Measurements from ENCODE around the gene PDZD11. TPM values are rescaled to one million over a fixed set of nuclear protein-coding genes. Genes with fewer than 3 reads are reported as not detected.

Gene PDZD11
- total and polyA plus RNA-seq, 9 of the 15 experiments (the other 6 are each of a cell fraction or from before 2014, with no cell fraction given): 21.9 to 109 (median 36.4) TPM

DNA sequence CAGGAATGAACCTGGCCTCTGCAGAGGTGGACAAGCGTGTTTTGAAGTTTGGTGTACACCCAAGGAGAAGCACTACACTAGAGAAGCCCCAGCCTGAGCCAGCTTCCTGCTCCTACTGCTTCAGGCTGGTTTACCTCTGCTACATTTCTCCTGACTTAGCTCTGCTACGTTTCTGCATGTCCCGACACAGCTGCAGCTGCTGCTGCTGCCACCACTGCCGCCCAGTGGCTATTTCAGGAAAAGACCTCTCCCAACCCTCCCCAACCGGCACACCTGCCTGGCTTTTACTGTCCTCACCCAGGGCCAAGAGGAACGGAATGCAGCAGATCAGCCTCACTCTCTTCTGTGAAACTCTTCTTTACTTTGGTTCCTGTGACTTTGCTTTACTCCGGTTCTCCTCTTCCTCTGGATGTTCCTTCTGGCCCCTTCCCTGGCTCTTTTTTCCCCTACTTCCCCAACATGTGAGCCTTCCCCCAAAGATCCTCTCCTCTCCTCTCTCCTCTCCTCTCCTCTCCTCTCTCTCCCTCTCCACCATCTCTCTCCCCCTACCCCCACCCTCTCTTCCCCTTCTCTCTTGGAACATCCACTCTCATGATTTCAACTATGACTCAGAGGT is 26.7 kb downstream of the PDZD11 start:
- FAIRE-seq: peak; percentile 75
- BruUV-seq (replicated peaks): no TSS peak
- CTCF ChIA-PET (ENCODE audit: low intra/inter-chr PET ratio): interaction anchor here (0.7 kb wide), 1 partner anchor 230 kb away, joined by 3 read pairs; no protein-coding TSS in a partner anchor
- TF ChIP-seq, protein P1, sequence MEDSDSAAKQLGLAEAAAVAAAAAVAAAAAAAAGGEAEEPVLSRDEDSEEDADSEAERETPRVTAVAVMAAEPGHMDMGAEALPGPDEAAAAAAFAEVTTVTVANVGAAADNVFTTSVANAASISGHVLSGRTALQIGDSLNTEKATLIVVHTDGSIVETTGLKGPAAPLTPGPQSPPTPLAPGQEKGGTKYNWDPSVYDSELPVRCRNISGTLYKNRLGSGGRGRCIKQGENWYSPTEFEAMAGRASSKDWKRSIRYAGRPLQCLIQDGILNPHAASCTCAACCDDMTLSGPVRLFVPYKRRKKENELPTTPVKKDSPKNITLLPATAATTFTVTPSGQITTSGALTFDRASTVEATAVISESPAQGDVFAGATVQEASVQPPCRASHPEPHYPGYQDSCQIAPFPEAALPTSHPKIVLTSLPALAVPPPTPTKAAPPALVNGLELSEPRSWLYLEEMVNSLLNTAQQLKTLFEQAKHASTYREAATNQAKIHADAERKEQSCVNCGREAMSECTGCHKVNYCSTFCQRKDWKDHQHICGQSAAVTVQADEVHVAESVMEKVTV (CRISPR knock-in tag; IDR thresholded peaks at IDR 0.05): peak; percentile 39; the same call in 1 of the 2 replicates
- TF ChIP-seq SMC3 (conservative IDR thresholded peaks at IDR 0.05; ENCODE audit: insufficient read depth, low read depth, low read length) (peak; percentile 39; the same call in 1 of the 2 replicates), NFE2L1 (tag; IDR thresholded peaks at IDR 0.05; ENCODE audit: borderline replicate concordance, low read depth) (no peak), PPARD (CRISPR knock-in tag; IDR thresholded peaks at IDR 0.05) (no peak), ZC3H11A (IDR thresholded peaks at IDR 0.05; ENCODE audit: low read depth, low read length) (no peak), RUNX1 (IDR thresholded peaks at IDR 0.05; ENCODE audit: low read depth) (no peak), STAT5B (CRISPR knock-in tag; IDR thresholded peaks at IDR 0.05) (no peak), TAL1 (IDR thresholded peaks at IDR 0.05) (no peak), PHF21A (IDR thresholded peaks at IDR 0.05; ENCODE audit: borderline replicate concordance, low read depth) (no peak), GATAD2B (IDR thresholded peaks at IDR 0.05; ENCODE audit: borderline replicate concordance) (no peak)
- TF ChIP-seq, protein P2, sequence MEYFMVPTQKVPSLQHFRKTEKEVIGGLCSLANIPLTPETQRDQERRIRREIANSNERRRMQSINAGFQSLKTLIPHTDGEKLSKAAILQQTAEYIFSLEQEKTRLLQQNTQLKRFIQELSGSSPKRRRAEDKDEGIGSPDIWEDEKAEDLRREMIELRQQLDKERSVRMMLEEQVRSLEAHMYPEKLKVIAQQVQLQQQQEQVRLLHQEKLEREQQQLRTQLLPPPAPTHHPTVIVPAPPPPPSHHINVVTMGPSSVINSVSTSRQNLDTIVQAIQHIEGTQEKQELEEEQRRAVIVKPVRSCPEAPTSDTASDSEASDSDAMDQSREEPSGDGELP (CRISPR knock-in tag; IDR thresholded peaks at IDR 0.05; ENCODE audit: borderline replicate concordance): peak; percentile 61
- TF ChIP-seq, protein P3, sequence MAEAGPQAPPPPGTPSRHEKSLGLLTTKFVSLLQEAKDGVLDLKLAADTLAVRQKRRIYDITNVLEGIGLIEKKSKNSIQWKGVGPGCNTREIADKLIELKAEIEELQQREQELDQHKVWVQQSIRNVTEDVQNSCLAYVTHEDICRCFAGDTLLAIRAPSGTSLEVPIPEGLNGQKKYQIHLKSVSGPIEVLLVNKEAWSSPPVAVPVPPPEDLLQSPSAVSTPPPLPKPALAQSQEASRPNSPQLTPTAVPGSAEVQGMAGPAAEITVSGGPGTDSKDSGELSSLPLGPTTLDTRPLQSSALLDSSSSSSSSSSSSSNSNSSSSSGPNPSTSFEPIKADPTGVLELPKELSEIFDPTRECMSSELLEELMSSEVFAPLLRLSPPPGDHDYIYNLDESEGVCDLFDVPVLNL (CRISPR knock-in tag; IDR thresholded peaks at IDR 0.05; ENCODE audit: low read depth): no peak
- TF ChIP-seq, protein P4, sequence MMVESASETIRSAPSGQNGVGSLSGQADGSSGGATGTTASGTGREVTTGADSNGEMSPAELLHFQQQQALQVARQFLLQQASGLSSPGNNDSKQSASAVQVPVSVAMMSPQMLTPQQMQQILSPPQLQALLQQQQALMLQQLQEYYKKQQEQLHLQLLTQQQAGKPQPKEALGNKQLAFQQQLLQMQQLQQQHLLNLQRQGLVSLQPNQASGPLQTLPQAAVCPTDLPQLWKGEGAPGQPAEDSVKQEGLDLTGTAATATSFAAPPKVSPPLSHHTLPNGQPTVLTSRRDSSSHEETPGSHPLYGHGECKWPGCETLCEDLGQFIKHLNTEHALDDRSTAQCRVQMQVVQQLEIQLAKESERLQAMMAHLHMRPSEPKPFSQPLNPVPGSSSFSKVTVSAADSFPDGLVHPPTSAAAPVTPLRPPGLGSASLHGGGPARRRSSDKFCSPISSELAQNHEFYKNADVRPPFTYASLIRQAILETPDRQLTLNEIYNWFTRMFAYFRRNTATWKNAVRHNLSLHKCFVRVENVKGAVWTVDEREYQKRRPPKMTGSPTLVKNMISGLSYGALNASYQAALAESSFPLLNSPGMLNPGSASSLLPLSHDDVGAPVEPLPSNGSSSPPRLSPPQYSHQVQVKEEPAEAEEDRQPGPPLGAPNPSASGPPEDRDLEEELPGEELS (CRISPR knock-in tag; IDR thresholded peaks at IDR 0.05; ENCODE audit: borderline replicate concordance): no peak
- TF ChIP-seq, protein P5, sequence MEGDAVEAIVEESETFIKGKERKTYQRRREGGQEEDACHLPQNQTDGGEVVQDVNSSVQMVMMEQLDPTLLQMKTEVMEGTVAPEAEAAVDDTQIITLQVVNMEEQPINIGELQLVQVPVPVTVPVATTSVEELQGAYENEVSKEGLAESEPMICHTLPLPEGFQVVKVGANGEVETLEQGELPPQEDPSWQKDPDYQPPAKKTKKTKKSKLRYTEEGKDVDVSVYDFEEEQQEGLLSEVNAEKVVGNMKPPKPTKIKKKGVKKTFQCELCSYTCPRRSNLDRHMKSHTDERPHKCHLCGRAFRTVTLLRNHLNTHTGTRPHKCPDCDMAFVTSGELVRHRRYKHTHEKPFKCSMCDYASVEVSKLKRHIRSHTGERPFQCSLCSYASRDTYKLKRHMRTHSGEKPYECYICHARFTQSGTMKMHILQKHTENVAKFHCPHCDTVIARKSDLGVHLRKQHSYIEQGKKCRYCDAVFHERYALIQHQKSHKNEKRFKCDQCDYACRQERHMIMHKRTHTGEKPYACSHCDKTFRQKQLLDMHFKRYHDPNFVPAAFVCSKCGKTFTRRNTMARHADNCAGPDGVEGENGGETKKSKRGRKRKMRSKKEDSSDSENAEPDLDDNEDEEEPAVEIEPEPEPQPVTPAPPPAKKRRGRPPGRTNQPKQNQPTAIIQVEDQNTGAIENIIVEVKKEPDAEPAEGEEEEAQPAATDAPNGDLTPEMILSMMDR (IDR thresholded peaks at IDR 0.05 in 2 of 3, conservative IDR thresholded peaks at IDR 0.05 in 1 of 3; ENCODE audit: insufficient read depth in 2 of 3, low read depth in 1 of 3, low read length in 3 of 3): peak; percentile 73 to 79 (median 79)

More for the DNA sequence above, 26.7 kb downstream of the PDZD11 start:
- Histone ChIP-seq H3K27me3 (ENCODE audit: control insufficient read depth in 2 of 2, insufficient read depth in 2 of 2, low read length in 2 of 2) (peaks cover 4 to 25% of the 10 kb centered on the region in 2 experiments; a peak in 4 of 5 replicates), H3K79me2 (ENCODE audit: control insufficient read depth, insufficient read depth, low read length) (no peaks in the 10 kb centered on the region), H3K9me3 (replicated peaks; ENCODE audit: control insufficient read depth, insufficient read depth, low read depth, low read length) (no peaks in the 10 kb centered on the region), H3K9me1 (ENCODE audit: control insufficient read depth, insufficient read depth, low read length) (no peaks in the 10 kb centered on the region), H3K4me1 (replicated peaks in 1 of 2; ENCODE audit: control insufficient read depth in 2 of 2, insufficient read depth in 2 of 2, low read length in 2 of 2) (no peaks in the 10 kb centered on the region; a peak in 1 of 5 replicates), H3K4me3 (no peak overlapping the region), H3K27ac (ENCODE audit: extremely low read depth, low read depth, low read length) (no peak overlapping the region), H3K36me3 (ENCODE audit: control insufficient read depth, insufficient read depth, low read length) (no peaks in the 10 kb centered on the region), H2AFZ (ENCODE audit: low read depth, low read length) (no peak overlapping the region), H4K20me1 (replicated peaks; ENCODE audit: control insufficient read depth, insufficient read depth, low read length) (no peaks in the 10 kb centered on the region; the same call in 1 of the 2 replicates), H3K4me2 (ENCODE audit: insufficient read depth, low read length) (no peak overlapping the region), H3K9ac (ENCODE audit: insufficient read depth in 1 of 2, low read depth in 2 of 2, low read length in 2 of 2) (no peak overlapping the region)
- DNase-seq (ENCODE audit: extremely low read depth in 1 of 4, low spot score in 3 of 4) (peak; percentile 45 to 60 (median 50)), ATAC-seq (peak; percentile 99)
- WGBS (ENCODE audit: insufficient coverage, low coverage, missing lambda C conversion rate): 4% methylated on average over 6 of the region's 7 CpGs
- intact Hi-C loops (cut with micrococcal nuclease) (loop anchor here (1.0 to 10.0 kb wide), 3 partner anchors 66 to 172 kb away; partner anchors contain the start of gene IGBP1), in situ Hi-C loops (cut with MboI) (no loop called here)
- POLR2A ChIA-PET: no interaction called here
